Mononuclear cell (primary cell): ENCODE results near the gene GSTM3. TPM values are rescaled to one million over a fixed set of nuclear protein-coding genes. Genes with fewer than 3 reads are reported as not detected.

Source experiments
- H3K27me3 ChIP-seq: 2 replicates; pipeline ENCODE4 v1.6.0; 2011; ENCODE audit warnings: low read length, control low read depth; ENCODE audit not compliant: insufficient read depth
- H3K4me1 ChIP-seq: 2 replicates; pipeline ENCODE4 v1.5.1; 2011; ENCODE audit warnings: mild to moderate bottlenecking, low read length, control low read depth; ENCODE audit not compliant: insufficient read depth
- H3K4me3 ChIP-seq: 2 replicates; pipeline ENCODE4 v1.5.1; 2011; ENCODE audit warnings: mild to moderate bottlenecking, low read length, moderate library complexity
- H3K9me3 ChIP-seq: 2 replicates; pipeline ENCODE4 v1.5.1; 2011; ENCODE audit warnings: low read depth, mild to moderate bottlenecking, control low read depth, low read length
- total RNA-seq: library from RNA; depleted of rRNA; stranded (reverse); fragments of >200 nt; gene quantifications from one replicate; pipeline ENCODE4 v1.2.3, GENCODE V29; 2012

Gene GSTM3
- total RNA-seq, 1 donor, result 7.5 TPM

DNA sequence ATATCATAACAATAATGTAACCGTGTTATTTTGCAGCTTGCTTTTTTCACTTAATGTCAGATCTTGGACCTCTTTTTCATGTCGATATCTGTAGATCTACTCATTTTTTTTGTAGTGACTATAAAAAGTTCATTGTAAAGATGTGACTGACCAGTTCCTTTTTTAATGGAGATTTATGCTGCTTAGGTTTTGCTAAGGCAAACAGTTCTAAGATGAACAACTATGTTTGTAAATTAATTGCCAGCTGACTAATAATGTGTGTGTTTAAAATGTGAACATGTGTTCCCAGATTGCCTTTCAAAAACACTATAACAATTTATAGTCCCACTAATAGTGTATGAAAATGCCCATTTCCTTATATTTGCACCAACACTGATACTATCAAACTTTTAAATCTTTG, 41.0 kb upstream of the GSTM3 start:
- no peaks in the 10 kb centered on the region for H3K27me3 ChIP-seq
- peaks cover 5% of the 10 kb centered on the region for H3K4me1 ChIP-seq
- H3K9me3 ChIP-seq, result peaks cover 4% of the 10 kb centered on the region
- no peak overlapping the region for H3K4me3 ChIP-seq

- H3K4me1 ChIP-seq, result peaks cover 6% of the 10 kb centered on the region
- H3K9me3 ChIP-seq, result peaks cover 4% of the 10 kb centered on the region
- no peak overlapping the region for H3K4me3 ChIP-seq
- H3K27me3 ChIP-seq, result no peaks in the 10 kb centered on the region
These were observed 40.1 kb upstream of the GSTM3 start for GRCh38 chr1:109780982-109781381.

DNA sequence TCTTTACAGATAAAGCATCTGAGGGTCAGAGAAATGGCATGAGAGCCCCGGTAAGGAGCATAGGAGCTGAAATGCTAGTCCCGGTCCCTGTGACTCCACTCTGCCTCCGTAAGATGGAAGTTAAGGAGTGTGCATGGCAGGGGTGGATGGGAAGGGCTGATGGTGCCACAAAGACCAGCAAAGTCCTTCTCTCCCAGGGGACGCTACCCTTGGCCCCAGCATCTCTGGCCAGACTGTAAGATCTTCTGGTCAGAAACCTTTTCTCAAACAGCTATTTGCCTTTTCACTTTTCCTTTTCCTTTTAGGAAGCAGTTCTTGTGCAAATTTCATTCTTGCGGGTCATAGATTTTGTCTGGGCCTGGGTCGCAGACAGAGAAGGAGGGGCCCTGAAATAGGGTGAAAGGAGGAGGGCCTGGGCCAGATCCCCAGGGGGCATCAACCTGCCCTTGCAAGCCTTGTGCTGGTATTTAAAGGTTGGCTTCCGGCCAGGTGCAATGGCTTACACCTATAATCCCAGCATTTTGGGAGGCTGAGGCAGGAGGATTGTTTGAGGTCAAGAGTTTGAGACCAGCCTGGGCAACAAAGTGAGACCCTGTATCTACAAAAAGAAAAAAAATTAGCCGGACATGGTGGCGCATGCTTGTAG, 37.3 kb upstream of the GSTM3 start:
- H3K9me3 ChIP-seq, result peaks cover 4% of the 10 kb centered on the region
- H3K4me3 ChIP-seq, result no peak overlapping the region
- H3K4me1 ChIP-seq, result peaks cover 6% of the 10 kb centered on the region
- H3K27me3 ChIP-seq, result no peaks in the 10 kb centered on the region

DNA sequence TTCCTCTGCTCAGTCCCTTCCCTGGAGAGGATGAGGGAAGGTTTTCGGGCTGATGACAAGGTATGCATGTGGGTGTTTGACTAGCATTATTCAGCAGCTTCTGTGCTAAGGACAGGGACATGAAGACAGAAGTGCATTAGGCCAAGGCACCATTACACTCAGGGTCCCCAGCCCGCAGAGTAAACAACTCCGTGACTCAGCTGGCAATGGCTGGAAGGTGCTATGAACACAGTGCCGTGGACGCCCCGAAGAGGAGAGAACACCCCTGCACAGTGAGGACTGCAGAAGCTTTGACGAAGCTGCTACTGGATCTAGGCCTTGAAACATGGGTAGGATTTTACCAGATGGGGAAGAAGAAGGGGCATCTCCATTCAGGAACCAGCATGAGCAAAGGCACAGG, 36.6 kb upstream of the GSTM3 start:
- no peaks in the 10 kb centered on the region for H3K27me3 ChIP-seq
- peaks cover 4% of the 10 kb centered on the region for H3K9me3 ChIP-seq
- peaks cover 6% of the 10 kb centered on the region for H3K4me1 ChIP-seq
- no peak overlapping the region for H3K4me3 ChIP-seq

- Histone ChIP-seq H3K4me3 (no peak overlapping the region), H3K4me1 (peaks cover 6% of the 10 kb centered on the region), H3K9me3 (peaks cover 4% of the 10 kb centered on the region), H3K27me3 (no peaks in the 10 kb centered on the region)
These were observed 36.1 kb upstream of the GSTM3 start for GRCh38 chr1:109776911-109777310.

GRCh38 chr1:109776206-109776835, 35.5 kb upstream of the GSTM3 start:
- H3K4me1 ChIP-seq, result peaks cover 6% of the 10 kb centered on the region
- no peaks in the 10 kb centered on the region for H3K27me3 ChIP-seq
- peaks cover 4% of the 10 kb centered on the region for H3K9me3 ChIP-seq
- no peak overlapping the region for H3K4me3 ChIP-seq

DNA sequence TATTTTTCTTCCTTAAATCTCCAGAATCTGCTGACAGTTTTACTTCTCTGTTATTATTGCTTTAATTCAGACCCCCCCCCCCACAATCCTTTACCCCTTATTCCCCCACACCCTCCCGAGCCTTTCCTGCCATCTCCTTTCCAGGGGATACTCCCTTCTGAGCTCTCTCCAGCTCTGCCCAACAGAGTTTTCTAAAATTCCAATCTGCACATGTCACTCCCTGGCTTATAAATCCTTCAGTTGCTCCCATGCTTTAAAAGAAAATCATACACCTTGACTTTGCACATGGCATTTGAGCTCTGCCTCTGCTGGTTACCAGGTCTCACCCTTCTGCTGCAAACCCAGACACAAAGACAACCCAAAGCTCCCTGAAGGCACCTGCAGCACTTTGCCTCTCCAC, 34.6 kb upstream of the GSTM3 start:
- Histone ChIP-seq H3K4me1 (peaks cover 6% of the 10 kb centered on the region), H3K9me3 (no peaks in the 10 kb centered on the region), H3K27me3 (no peaks in the 10 kb centered on the region), H3K4me3 (no peak overlapping the region)

DNA sequence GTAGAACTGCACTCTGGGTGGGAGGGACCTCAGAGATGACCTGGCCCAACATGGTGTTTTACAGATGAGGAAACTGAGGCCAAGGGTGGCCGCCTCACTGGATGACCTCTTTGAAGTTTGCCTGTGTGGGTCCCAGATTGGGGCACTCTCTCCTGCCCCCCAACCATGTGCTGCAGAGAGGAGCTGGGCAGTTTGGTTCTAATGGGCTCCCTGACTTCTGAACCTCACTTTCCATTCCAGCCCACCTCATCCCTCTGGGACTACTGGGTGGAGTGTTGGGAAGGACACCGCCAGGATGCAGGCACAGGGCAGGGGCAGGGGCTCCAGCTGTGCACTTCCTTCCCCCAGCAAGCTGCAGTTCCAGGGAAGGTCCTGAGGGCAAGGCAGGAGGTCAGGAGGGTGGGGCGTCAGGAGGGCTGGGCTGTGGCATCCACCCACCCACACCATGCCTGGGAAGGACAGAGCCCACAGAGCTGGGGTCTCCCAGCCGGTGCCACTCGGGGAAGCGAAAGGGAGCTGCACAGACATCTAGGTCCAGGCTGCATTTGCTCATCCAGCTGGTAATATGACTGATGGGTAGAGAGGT, 33.2 kb upstream of the GSTM3 start:
- Histone ChIP-seq H3K4me1 (peaks cover 6% of the 10 kb centered on the region), H3K27me3 (no peaks in the 10 kb centered on the region), H3K4me3 (no peak overlapping the region), H3K9me3 (no peaks in the 10 kb centered on the region)

- peaks cover 6% of the 10 kb centered on the region for H3K4me1 ChIP-seq
These were observed 32.5 kb upstream of the GSTM3 start for GRCh38 chr1:109773203-109773899.

GRCh38 chr1:109772658-109773202, 31.9 kb upstream of the GSTM3 start:
- no peaks in the 10 kb centered on the region for H3K9me3 ChIP-seq
- H3K4me1 ChIP-seq, result peaks cover 6% of the 10 kb centered on the region
- no peak overlapping the region for H3K4me3 ChIP-seq

More at GRCh38 chr1:109773203-109773899, 32.5 kb upstream of the GSTM3 start:
- Histone ChIP-seq H3K27me3 (no peaks in the 10 kb centered on the region), H3K9me3 (no peaks in the 10 kb centered on the region), H3K4me3 (no peak overlapping the region)

GRCh38 chr1:109771712-109772657, 31.1 kb upstream of the GSTM3 start:
- H3K9me3 ChIP-seq, result no peaks in the 10 kb centered on the region
- H3K4me1 ChIP-seq, result peaks cover 2% of the 10 kb centered on the region
- no peaks in the 10 kb centered on the region for H3K27me3 ChIP-seq
- H3K4me3 ChIP-seq, result no peak overlapping the region

More at GRCh38 chr1:109772658-109773202, 31.9 kb upstream of the GSTM3 start:
- H3K27me3 ChIP-seq, result no peaks in the 10 kb centered on the region

DNA sequence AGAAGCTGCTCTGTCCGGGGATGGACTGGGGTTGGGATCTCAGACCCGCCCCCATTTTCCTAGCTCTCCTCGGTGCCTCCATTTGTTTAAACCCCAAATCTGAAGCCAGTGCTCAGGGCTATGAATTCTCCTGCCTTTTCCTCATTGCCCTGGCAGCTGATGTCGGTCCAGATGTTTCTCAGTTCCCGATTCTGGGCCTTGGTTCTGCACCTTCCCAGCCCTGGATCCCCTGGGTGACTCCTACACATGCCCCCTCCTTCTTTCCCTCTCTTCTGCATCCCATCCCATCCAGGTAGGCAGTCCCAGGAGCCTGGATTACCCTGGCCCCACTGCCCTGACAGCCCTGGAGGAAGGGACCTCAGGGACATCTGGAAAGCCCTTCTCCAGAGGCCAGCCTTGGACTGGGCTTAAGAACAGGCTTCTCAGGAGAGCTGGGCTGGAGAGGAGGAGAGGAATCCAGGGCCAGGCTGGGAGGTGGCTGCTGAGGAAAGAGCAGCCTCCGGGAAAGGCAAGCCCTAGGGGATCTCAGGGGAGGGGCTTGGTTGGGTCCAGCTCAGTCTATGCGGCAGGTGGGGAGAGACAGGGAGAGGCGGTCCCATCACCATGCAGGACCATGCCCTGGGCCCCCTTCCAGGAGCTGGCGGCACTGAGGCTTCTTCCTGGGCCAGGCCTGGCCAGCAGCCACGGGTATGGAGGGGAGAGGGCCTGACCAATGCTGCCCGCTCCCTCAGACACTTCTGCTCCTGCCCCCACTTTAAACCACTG, 29.7 kb upstream of the GSTM3 start:
- Histone ChIP-seq H3K27me3 (no peaks in the 10 kb centered on the region), H3K4me1 (no peaks in the 10 kb centered on the region), H3K4me3 (no peak overlapping the region), H3K9me3 (no peaks in the 10 kb centered on the region)

- Histone ChIP-seq H3K4me3 (no peak overlapping the region), H3K9me3 (no peaks in the 10 kb centered on the region), H3K27me3 (no peaks in the 10 kb centered on the region), H3K4me1 (no peaks in the 10 kb centered on the region)
These were observed 28.7 kb upstream of the GSTM3 start for GRCh38 chr1:109769330-109770078.
